DOHH2 (cell line): ENCODE measurements around the gene EEIG2.

Experiments
- H3F3A ChIP-seq: fragments of 200-600 bp; sonication (generic), shearing (Covaris generic); 2 replicates; pipeline ENCODE4 v1.6.0; 2016; ENCODE audit warnings: antibody characterized with exemption, mild to moderate bottlenecking; ENCODE audit not compliant: control insufficient read depth, insufficient read depth
- H3K27ac ChIP-seq: fragments of 200-600 bp; sonication (generic); 2 replicates; pipeline ENCODE4 v1.5.1; 2014; ENCODE audit warnings: low read depth, mild to moderate bottlenecking, low read length, moderate library complexity
- H3K27me3 ChIP-seq: fragments of 200-600 bp; sonication (generic); 2 replicates; pipeline ENCODE4 v1.6.1; 2014; ENCODE audit warnings: mild to moderate bottlenecking, low read length, mixed read lengths; ENCODE audit not compliant: control insufficient read depth
- H3K36me3 ChIP-seq: fragments of 200-600 bp; sonication (generic); 2 replicates; pipeline ENCODE4 v1.6.1; 2014; ENCODE audit warnings: mild to moderate bottlenecking, low read length, moderate library complexity, mixed read lengths; ENCODE audit not compliant: control insufficient read depth
- H3K4me1 ChIP-seq: fragments of 200-600 bp; sonication (generic); 2 replicates; pipeline ENCODE4 v1.6.1; 2014; ENCODE audit warnings: mild to moderate bottlenecking, low read length, mixed read lengths; ENCODE audit not compliant: control insufficient read depth
- H3K4me2 ChIP-seq: fragments of 200-600 bp; sonication (generic); 2 replicates; pipeline ENCODE4 v1.6.0; 2014; ENCODE audit warnings: mild to moderate bottlenecking, low read length, moderate library complexity
- H3K4me3 ChIP-seq: fragments of 200-600 bp; sonication (generic); 2 replicates; pipeline ENCODE4 v1.5.1; 2014; ENCODE audit warnings: mild to moderate bottlenecking, low read length, mixed read lengths
- H3K79me2 ChIP-seq: fragments of 200-600 bp; sonication (generic); 2 replicates; pipeline ENCODE4 v1.6.1; 2014; ENCODE audit warnings: mild to moderate bottlenecking, low read length, mixed read lengths; ENCODE audit not compliant: control insufficient read depth
- H3K9me2 ChIP-seq: fragments of 200-600 bp; sonication (generic); replicated peaks from 2 replicates; pipeline ENCODE4 v1.6.1; 2014; ENCODE audit warnings: mild to moderate bottlenecking, low read length, mixed read lengths; ENCODE audit not compliant: control insufficient read depth
- H3K9me3 ChIP-seq: fragments of 200-600 bp; sonication (generic); 2 replicates; pipeline ENCODE4 v1.6.1; 2014; ENCODE audit warnings: antibody characterized with exemption, low read length, mixed read lengths; ENCODE audit not compliant: control insufficient read depth, insufficient read depth
- H4K20me1 ChIP-seq: fragments of 200-600 bp; sonication (generic); 2 replicates; pipeline ENCODE4 v1.6.0; 2014; ENCODE audit warnings: low read depth, mild to moderate bottlenecking, antibody characterized with exemption, low read length, moderate library complexity; ENCODE audit not compliant: control insufficient read depth, insufficient read depth
- EZH2phosphoT487 ChIP-seq: fragments of 200-600 bp; sonication (generic); IDR thresholded peaks from 2 replicates; pipeline ENCODE4 v1.6.1; 2017; ENCODE audit warnings: borderline replicate concordance, mild to moderate bottlenecking, antibody characterized with exemption, low read length, moderate library complexity, mixed read lengths
- TF ChIP-seq, protein P1 (sequence below): fragments of 200-600 bp; sonication (generic); IDR thresholded peaks from one replicate; pipeline ENCODE4 v1.5.1; 2014; ENCODE audit warnings: antibody characterized with exemption, mild to moderate bottlenecking, low read depth, low read length; ENCODE audit not compliant: poor library complexity, severe bottlenecking

The EEIG2 gene

GRCh38 chr1:108527837-108528236, 32.1 kb upstream of the EEIG2 start:
- Histone ChIP-seq H4K20me1 (no peaks in the 10 kb centered on the region), H3K27ac (no peak overlapping the region), H3K9me2 (no peaks in the 10 kb centered on the region), H3K36me3 (no peaks in the 10 kb centered on the region), H3F3A (no peaks in the 10 kb centered on the region), H3K27me3 (no peaks in the 10 kb centered on the region), H3K9me3 (no peaks in the 10 kb centered on the region; the same call in 1 of the 2 replicates), H3K4me3 (no peak overlapping the region), H3K79me2 (no peaks in the 10 kb centered on the region), H3K4me2 (no peak overlapping the region), H3K4me1 (no peaks in the 10 kb centered on the region)
- no peak for TF ChIP-seq EZH2phosphoT487
- TF ChIP-seq, protein P1, sequence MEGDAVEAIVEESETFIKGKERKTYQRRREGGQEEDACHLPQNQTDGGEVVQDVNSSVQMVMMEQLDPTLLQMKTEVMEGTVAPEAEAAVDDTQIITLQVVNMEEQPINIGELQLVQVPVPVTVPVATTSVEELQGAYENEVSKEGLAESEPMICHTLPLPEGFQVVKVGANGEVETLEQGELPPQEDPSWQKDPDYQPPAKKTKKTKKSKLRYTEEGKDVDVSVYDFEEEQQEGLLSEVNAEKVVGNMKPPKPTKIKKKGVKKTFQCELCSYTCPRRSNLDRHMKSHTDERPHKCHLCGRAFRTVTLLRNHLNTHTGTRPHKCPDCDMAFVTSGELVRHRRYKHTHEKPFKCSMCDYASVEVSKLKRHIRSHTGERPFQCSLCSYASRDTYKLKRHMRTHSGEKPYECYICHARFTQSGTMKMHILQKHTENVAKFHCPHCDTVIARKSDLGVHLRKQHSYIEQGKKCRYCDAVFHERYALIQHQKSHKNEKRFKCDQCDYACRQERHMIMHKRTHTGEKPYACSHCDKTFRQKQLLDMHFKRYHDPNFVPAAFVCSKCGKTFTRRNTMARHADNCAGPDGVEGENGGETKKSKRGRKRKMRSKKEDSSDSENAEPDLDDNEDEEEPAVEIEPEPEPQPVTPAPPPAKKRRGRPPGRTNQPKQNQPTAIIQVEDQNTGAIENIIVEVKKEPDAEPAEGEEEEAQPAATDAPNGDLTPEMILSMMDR = no peak

DNA sequence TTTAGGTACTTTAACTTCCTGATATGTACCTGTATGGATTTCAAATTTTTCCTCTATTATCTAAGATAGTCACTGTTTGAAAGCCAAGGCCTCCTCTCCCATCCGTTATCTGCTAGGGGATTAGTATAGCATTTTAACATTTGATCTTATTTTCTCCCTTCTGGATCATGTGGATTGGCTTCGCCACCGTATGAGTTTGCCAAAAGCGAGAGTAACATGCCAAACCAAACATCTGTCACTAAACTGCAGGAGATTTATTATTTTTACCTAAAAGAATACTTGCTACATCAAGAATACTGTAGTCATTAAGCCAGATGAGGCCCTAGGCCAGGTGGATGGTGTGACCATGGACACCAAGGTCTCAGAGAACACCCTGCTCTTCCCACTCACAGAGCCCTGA, 28.5 kb upstream of the EEIG2 start:
- H3K79me2 ChIP-seq = no peaks in the 10 kb centered on the region
- no peaks in the 10 kb centered on the region for H4K20me1 ChIP-seq
- no peaks in the 10 kb centered on the region for H3K9me2 ChIP-seq
- H3K4me3 ChIP-seq = no peak overlapping the region
- no peak for TF ChIP-seq EZH2phosphoT487
- TF ChIP-seq, protein P1 = no peak
- no peaks in the 10 kb centered on the region for H3K27me3 ChIP-seq
- no peak overlapping the region for H3K27ac ChIP-seq
- H3K9me3 ChIP-seq = no peaks in the 10 kb centered on the region; the same call in 1 of the 2 replicates
- H3K4me1 ChIP-seq = no peaks in the 10 kb centered on the region
- no peaks in the 10 kb centered on the region for H3F3A ChIP-seq
- H3K4me2 ChIP-seq = no peak overlapping the region
- no peaks in the 10 kb centered on the region for H3K36me3 ChIP-seq

- Histone ChIP-seq H3K4me1 (peaks cover 3% of the 10 kb centered on the region), H3K27ac (no peak overlapping the region), H3K27me3 (no peaks in the 10 kb centered on the region), H4K20me1 (no peaks in the 10 kb centered on the region), H3K4me3 (no peak overlapping the region), H3K36me3 (no peaks in the 10 kb centered on the region), H3K9me3 (no peaks in the 10 kb centered on the region; the same call in 1 of the 2 replicates), H3F3A (no peaks in the 10 kb centered on the region), H3K9me2 (no peaks in the 10 kb centered on the region), H3K79me2 (no peaks in the 10 kb centered on the region), H3K4me2 (no peak overlapping the region)
- TF ChIP-seq EZH2phosphoT487 = no peak
- TF ChIP-seq, protein P1 = no peak
Measured at GRCh38 chr1:108532730-108533129, 27.2 kb upstream of the EEIG2 start.
